HG03175 (cell line): ENCODE results near the gene TST.
"Not testable (repeated sequence)": the region's sequence is repeated elsewhere in the genome, so short reads cannot be mapped to it uniquely, and the experiment has no call there.

Experiments
- ATAC-seq: cut with Tn5 transposase; IDR thresholded peaks from one replicate; pipeline ENCODE4 v1.9.1; 2021; ENCODE audit warnings: mild to moderate bottlenecking, moderate library complexity; ENCODE audit not compliant: unreplicated experiment

The TST gene

DNA sequence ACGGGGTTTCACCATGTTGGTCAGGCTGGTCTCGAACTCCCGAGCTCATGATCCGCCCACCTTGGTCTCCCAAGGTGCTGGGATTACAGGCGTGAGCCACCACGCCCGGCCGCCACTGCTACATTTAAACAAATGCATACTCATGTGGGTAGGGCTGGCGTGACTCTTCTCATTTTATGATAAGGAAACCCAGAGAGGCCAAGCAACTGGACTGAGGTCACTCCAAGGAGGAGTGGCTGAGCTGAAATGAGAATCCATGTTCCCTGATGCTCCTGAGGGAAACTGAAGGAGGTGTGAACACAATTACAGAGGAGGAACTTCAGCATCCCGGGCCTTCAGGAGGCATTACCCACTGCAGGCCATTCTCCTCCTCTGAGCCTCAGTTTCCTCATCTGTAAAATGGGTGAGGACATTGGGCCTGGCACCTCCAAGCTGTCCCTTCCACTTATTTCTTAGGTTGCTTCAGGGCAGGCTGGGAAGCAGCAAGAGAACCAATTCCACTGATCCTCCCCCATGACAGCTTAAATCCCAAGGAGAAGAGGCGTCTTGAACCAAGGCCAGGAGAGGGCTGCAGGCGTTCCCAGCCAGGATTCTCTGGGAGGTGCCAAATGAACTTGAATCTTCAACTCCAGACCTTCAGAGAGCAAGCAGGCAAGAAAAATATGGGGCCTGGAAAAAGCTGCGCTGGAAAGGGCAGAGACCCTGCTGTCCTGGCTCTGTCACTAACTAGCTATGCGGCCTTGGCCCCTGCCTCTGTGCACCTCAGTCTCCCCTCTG is 2.9 kb downstream of the TST start:
- ATAC-seq, result no peak

- ATAC-seq, result no peak
Observed at GRCh38 chr22:37015587-37015878, 3.7 kb downstream of the TST start.

GRCh38 chr22:37014835-37015586 is 4.2 kb downstream of the TST start:
- ATAC-seq, result no peak

- ATAC-seq, result no peak
Observed at GRCh38 chr22:37014415-37014806, 4.8 kb downstream of the TST start.

DNA sequence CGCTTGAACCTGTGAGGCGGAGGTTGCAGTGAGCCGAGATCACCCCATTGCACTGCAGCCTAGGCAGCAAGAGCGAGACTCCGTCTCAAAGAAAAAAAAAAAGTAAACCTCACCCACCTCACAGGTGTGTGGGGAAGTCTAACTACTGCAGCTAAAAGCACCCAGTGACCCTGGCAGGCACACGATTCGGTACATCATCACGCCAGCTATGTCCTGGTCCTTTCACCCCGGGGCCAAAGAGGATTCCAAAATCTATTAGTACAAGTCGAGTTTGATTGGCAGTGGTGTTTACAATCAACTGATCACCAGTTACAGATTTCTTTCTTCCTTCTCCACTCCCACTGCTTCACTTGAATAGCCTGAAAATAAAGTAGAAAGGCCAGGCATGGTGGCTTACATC is 6.3 kb downstream of the TST start:
- ATAC-seq, result no peak

GRCh38 chr22:37012262-37012904 is 6.9 kb downstream of the TST start:
- no peak for ATAC-seq

GRCh38 chr22:37011472-37011871 is 7.8 kb downstream of the TST start:
- no peak for ATAC-seq

GRCh38 chr22:37010976-37011375 is 8.3 kb downstream of the TST start:
- ATAC-seq, result no peak

- ATAC-seq, result no peak
Observed at GRCh38 chr22:37010174-37010573, 9.1 kb downstream of the TST start.

DNA sequence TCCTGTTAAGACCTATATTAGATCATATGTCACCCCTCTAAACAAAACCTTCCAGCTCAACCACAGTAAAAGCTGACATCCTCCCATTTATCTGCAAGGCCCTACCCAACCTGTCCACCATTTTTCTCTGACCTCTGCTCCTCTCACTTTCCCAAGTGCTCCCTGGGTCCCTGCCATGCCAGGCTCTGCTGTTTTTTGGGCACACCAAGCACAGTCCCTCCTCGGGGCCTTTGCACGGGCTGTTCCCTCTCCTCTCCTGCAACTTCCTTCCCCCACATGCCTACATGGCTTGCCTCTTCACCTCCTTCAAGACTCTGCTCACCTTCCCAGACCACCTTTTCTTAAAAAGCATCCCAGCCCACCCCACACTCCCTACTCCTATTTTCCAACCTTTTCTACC is 9.8 kb downstream of the TST start:
- ATAC-seq, result no peak

- ATAC-seq, result no peak
Observed at GRCh38 chr22:37008365-37008764, 10.9 kb downstream of the TST start.

- ATAC-seq, result no peak
Observed at GRCh38 chr22:37007651-37008050, 11.6 kb downstream of the TST start.

GRCh38 chr22:37002633-37003032 is 16.6 kb downstream of the TST start:
- no peak for ATAC-seq

DNA sequence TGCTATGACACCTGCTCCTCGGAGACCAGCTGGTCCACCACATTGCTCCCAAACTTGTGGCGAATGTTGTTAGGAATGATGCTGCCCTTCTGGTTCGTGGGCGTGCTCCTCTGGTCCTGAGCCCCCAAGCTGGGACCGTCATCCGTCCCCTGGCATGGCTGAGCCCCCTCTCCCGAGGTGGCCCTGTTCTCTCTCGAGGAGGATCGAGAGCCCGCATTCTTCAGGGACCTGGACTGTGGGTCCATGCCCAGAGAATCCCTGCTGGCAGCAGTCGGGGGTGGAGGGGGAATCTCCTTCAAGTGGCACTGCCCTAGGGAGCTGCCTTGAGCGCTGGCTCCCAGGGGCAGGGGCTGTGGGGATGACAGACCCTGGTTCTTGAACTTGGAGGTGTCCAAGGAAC is 17.4 kb downstream of the TST start:
- no peak for ATAC-seq

- ATAC-seq, result no peak
Observed at GRCh38 chr22:37000676-37001534, 18.3 kb downstream of the TST start.

GRCh38 chr22:36999463-36999862 is 19.8 kb downstream of the TST start:
- ATAC-seq, result no peak

- no peak for ATAC-seq
Observed at GRCh38 chr22:36998620-36999351, 20.5 kb downstream of the TST start.

DNA sequence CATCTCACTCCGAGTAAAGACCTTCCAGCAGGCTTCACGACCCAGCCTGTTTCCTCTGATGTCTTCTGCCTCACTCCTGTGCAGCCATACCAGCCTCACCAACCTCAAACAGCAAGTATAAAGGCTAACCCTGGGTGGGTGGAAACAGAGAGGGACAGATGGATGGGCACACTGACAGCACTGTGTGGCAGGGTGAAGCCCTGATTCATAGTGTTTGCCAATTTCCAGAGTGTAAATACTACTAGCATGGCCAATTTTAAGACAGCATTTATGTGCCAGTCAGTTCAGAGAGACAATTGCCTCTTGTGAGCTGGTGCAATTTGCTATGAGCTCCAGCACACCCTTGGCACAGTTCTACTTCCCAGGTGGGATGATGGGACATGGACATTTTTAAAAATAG is 21.5 kb downstream of the TST start:
- no peak for ATAC-seq

- no peak for ATAC-seq
Observed at GRCh38 chr22:36991206-36991605, 28.0 kb downstream of the TST start.

GRCh38 chr22:36990457-36990856 is 28.8 kb downstream of the TST start:
- no peak for ATAC-seq

GRCh38 chr22:36989012-36989411 is 30.2 kb downstream of the TST start:
- ATAC-seq, result not testable (repeated sequence)
